Vagina (tissue), 2 donors: ENCODE results near the gene MTA1.

Source experiments
- CTCF ChIP-seq, 3 experiments: fragments of 450-650 bp in 2 of 3; fragments of 200-600 bp in 1 of 3; sonication (generic) in 1 of 3; IDR thresholded peaks; one replicate each; pipeline ENCODE4 v1.5.1; 2017 to 2019; ENCODE audit warnings: antibody characterized with exemption in 3 of 3, mild to moderate bottlenecking in 2 of 3, moderate library complexity in 2 of 3
- POLR2A ChIP-seq, 2 donors: fragments of 450-650 bp; IDR thresholded peaks; one replicate each; pipeline ENCODE4 v1.6.1; 2017; ENCODE audit warnings: antibody characterized with exemption in 2 of 2, mild to moderate bottlenecking in 2 of 2, moderate library complexity in 2 of 2

- TF ChIP-seq CTCF (IDR thresholded peaks at IDR 0.05), result no peak
- TF ChIP-seq POLR2A (IDR thresholded peaks at IDR 0.05), result no peak
These were observed 55.9 kb downstream of the MTA1 start for GRCh38 chr14:105475269-105476096.
